Left hindlimb (tissue), 1 donor: ENCODE data around the gene KCNK4.
"Not testable (repeated sequence)": the region's sequence is repeated elsewhere in the genome, so short reads cannot be mapped to it uniquely, and the experiment has no call there.

Source experiments
- DNase-seq: peaks from one replicate; pipeline ENCODE4 v3.0.0-alpha.2; 2018

KCNK4 gene

GRCh38 chr11:64313491-64314145 is 22.5 kb downstream of the KCNK4 start:
- no peak for DNase-seq

- no peak for DNase-seq
These were observed 23.2 kb downstream of the KCNK4 start for GRCh38 chr11:64314146-64314804.

- no peak for DNase-seq
These were observed 23.9 kb downstream of the KCNK4 start for GRCh38 chr11:64314805-64315561.

- not testable (repeated sequence) for DNase-seq
These were observed 24.8 kb downstream of the KCNK4 start for GRCh38 chr11:64315667-64316526.

GRCh38 chr11:64316672-64317324 is 25.7 kb downstream of the KCNK4 start:
- DNase-seq = no peak

GRCh38 chr11:64317325-64317960 is 26.3 kb downstream of the KCNK4 start, which contains the start of gene TRMT112:
Gene TRMT112, minus strand, starts transcription at chr11:64317559. Its CDS starts 33 bp downstream, at chr11:64317526.
- peak; percentile 97 for DNase-seq

GRCh38 chr11:64317961-64318765 is 27.1 kb downstream of the KCNK4 start, which contains the start of gene PRDX5:
Gene PRDX5, plus strand, starts transcription at chr11:64318121. Its CDS starts 95 bp downstream, at chr11:64318216.
- DNase-seq = peak; percentile 98

- DNase-seq = no peak
These were observed 28.0 kb downstream of the KCNK4 start for GRCh38 chr11:64318766-64319761.

GRCh38 chr11:64320556-64320955 is 29.5 kb downstream of the KCNK4 start:
- no peak for DNase-seq

- DNase-seq = no peak
These were observed 29.9 kb downstream of the KCNK4 start for GRCh38 chr11:64321026-64321425.

GRCh38 chr11:64321533-64321932 is 30.4 kb downstream of the KCNK4 start:
- DNase-seq = no peak

GRCh38 chr11:64322925-64323260 is 31.8 kb downstream of the KCNK4 start:
- no peak for DNase-seq

GRCh38 chr11:64323373-64323772 is 32.3 kb downstream of the KCNK4 start:
- no peak for DNase-seq

- DNase-seq = not testable (repeated sequence)
These were observed 32.9 kb downstream of the KCNK4 start for GRCh38 chr11:64323984-64324383.

- no peak for DNase-seq
These were observed 33.8 kb downstream of the KCNK4 start for GRCh38 chr11:64324692-64325469.

- no peak for DNase-seq
These were observed 36.3 kb downstream of the KCNK4 start for GRCh38 chr11:64327375-64327774.

GRCh38 chr11:64327993-64328392 is 36.9 kb downstream of the KCNK4 start:
- no peak for DNase-seq

GRCh38 chr11:64330888-64331287 is 39.8 kb downstream of the KCNK4 start:
- no peak for DNase-seq
